ENCODE data around the gene PCCA.

DNA sequence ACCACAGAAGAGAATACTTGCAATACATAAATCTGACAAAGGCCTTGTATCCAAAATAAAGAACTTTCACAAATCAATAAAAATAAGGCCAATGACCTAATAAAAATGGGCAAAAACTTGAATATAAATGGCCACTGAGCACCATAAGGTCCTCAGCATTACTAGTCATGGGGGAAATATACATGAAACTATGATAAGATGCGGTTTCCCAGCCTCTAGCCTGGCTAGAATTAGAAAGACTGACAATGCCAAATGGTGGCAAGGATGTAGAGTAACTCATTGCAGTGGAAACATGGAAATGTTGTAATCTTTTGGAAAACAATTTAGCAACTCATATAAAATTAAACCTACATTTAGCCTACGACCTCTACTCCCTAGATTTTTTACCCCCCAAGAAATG, 272.6 kb downstream of the PCCA start:
- TF ChIP-seq, protein P1, sequence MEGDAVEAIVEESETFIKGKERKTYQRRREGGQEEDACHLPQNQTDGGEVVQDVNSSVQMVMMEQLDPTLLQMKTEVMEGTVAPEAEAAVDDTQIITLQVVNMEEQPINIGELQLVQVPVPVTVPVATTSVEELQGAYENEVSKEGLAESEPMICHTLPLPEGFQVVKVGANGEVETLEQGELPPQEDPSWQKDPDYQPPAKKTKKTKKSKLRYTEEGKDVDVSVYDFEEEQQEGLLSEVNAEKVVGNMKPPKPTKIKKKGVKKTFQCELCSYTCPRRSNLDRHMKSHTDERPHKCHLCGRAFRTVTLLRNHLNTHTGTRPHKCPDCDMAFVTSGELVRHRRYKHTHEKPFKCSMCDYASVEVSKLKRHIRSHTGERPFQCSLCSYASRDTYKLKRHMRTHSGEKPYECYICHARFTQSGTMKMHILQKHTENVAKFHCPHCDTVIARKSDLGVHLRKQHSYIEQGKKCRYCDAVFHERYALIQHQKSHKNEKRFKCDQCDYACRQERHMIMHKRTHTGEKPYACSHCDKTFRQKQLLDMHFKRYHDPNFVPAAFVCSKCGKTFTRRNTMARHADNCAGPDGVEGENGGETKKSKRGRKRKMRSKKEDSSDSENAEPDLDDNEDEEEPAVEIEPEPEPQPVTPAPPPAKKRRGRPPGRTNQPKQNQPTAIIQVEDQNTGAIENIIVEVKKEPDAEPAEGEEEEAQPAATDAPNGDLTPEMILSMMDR (conservative IDR thresholded peaks at IDR 0.05; ENCODE audit: low read depth in 2 of 2) = no peak
- TF ChIP-seq, protein P2, sequence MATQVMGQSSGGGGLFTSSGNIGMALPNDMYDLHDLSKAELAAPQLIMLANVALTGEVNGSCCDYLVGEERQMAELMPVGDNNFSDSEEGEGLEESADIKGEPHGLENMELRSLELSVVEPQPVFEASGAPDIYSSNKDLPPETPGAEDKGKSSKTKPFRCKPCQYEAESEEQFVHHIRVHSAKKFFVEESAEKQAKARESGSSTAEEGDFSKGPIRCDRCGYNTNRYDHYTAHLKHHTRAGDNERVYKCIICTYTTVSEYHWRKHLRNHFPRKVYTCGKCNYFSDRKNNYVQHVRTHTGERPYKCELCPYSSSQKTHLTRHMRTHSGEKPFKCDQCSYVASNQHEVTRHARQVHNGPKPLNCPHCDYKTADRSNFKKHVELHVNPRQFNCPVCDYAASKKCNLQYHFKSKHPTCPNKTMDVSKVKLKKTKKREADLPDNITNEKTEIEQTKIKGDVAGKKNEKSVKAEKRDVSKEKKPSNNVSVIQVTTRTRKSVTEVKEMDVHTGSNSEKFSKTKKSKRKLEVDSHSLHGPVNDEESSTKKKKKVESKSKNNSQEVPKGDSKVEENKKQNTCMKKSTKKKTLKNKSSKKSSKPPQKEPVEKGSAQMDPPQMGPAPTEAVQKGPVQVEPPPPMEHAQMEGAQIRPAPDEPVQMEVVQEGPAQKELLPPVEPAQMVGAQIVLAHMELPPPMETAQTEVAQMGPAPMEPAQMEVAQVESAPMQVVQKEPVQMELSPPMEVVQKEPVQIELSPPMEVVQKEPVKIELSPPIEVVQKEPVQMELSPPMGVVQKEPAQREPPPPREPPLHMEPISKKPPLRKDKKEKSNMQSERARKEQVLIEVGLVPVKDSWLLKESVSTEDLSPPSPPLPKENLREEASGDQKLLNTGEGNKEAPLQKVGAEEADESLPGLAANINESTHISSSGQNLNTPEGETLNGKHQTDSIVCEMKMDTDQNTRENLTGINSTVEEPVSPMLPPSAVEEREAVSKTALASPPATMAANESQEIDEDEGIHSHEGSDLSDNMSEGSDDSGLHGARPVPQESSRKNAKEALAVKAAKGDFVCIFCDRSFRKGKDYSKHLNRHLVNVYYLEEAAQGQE (IDR thresholded peaks at IDR 0.05; ENCODE audit: unreplicated experiment) = no peak

Measured in GM23338 (cell line).